Stimulated activated CD4-positive, alpha-beta T cell treated with anti-CD3 and anti-CD28 coated beads, Interleukin-1b, Interleukin-23, amount 100 ng/mL, for 1 hour (primary cell): ENCODE data around the gene KANSL1.
"Not testable (repeated sequence)": the region's sequence is repeated elsewhere in the genome, so short reads cannot be mapped to it uniquely, and the experiment has no call there.

Source experiments
- DNase-seq, 2 donors: peaks; one replicate each; pipeline ENCODE4 v3.0.0-alpha.2; 2020; ENCODE audit warnings: low read depth in 2 of 2

Gene KANSL1

DNA sequence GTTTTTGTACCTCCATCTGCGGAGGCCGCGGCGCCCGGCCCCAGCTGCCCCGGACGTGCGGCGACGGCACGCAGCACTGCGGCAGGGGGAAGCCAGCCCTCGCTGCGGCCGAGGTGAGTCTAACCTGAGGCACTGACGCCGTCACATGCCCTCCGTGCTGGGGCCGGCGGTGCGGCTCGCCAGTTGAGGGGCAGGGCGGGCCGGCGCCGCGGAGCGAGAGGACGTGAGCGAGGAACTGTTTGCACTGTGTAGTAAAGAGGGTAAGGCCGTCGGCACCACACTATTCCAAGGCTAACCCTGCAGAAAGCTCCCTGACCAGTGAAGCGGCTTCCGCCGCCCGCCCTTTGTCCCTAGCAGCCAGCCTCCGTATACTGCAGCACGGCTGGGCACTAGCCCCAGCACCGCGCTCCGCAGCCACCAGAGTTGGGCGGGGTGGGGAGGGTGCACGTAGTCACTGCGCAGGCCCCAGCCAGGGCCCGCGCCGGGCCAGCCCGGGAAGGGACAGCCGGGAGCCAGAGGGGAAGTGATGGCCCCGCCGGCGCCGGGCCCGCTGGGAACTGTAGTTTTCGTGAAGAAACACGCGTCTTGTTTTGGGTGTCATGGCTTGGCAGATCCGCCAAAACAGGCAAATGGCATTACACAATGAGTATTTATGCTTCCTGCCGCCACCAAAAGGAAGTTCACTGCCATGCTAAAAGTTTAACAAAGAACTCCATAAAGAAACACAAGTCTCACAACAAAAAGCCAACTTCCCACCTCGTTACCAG is 580 bp upstream of the KANSL1 start:
- peak; percentile 87 to 89 for DNase-seq

- peak; percentile 10 to 44 for DNase-seq
Measured at GRCh38 chr17:46192439-46193150, 634 bp downstream of the KANSL1 start.

DNA sequence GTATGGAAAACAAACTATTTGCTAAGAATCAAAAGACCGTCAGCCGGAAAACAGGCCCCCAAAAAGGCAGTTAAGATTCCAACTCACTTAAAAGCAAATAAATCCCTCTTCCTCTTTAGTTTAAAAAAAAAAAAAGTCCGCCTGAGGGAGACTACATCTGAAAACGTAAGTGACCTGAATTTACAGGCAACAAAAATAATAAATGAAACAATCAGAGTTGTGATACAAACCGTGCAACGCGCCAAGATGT is 1.1 kb downstream of the KANSL1 start:
- DNase-seq: no peak

DNA sequence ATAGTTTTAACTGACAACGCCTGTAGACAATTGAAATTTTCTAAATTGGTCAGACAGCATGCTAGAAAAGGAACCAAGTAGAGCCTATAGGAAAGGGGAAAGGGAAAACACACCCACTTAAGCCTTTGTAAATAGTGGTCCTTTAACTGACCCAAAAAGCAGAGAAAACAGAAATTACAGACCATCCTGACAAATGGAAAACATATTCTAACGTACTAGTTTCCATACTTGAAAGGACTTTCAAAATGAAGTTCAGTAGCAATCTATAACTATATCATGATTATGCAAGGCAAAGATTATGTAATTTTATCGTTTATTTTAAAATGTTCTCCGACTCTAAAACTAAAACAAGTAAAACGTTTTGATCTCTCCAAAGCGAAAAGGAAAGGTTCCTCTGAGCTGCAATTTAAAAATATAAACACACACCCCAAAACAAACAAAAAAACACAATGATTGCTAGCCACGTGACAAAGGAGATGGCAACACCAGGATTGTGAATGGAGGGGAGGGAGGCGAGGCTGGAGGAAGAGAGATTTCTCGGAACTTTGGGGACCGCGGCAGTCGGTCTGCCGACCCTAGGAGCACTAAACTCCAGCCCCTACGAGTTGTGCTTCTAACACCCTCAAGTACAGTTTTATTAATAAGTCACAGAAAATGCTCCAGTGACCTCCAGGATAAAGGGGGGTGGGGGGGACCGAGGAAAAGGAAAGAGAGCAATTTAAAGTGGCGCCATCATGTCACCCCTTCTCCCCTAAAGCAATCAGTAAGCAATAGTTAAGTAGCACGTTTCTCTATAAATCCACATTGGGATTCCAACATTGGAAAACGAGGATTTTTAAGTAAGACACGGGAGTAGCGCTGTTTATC is 1.7 kb downstream of the KANSL1 start:
- DNase-seq: no peak

GRCh38 chr17:46190763-46191162 is 2.5 kb downstream of the KANSL1 start:
- DNase-seq: no peak

- not testable (repeated sequence) for DNase-seq
Measured at GRCh38 chr17:46186827-46187235, 6.4 kb downstream of the KANSL1 start.

GRCh38 chr17:46184696-46185095 is 8.5 kb downstream of the KANSL1 start:
- no peak for DNase-seq

DNA sequence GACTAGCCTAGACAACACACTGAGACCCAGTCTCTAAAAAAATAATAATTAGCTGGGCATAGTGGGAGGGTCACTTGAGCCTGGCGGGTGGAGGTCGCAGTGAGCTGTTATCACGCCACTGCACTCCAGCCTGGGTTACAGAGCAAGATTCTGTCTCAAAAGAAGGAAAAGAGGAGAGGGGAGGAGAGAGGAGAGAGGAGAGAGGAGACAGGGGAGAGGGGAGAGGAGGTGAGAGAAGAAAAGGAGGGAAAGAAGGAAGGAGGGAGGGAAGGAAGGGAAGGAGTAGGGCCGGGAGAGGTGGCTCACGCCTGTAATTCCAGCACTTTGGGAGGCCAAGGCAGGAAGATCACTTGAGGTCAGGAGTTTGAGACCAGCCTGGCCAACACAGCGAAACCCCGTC is 9.8 kb downstream of the KANSL1 start:
- not testable (repeated sequence) for DNase-seq

- no peak for DNase-seq
Measured at GRCh38 chr17:46182961-46183360, 10.3 kb downstream of the KANSL1 start.

- no peak for DNase-seq
Measured at GRCh38 chr17:46181940-46182339, 11.3 kb downstream of the KANSL1 start.

- not testable (repeated sequence) for DNase-seq
Measured at GRCh38 chr17:46181316-46181715, 11.9 kb downstream of the KANSL1 start.

GRCh38 chr17:46180892-46181274 is 12.3 kb downstream of the KANSL1 start:
- DNase-seq: no peak

GRCh38 chr17:46180185-46180891 is 12.9 kb downstream of the KANSL1 start:
- not testable (repeated sequence) for DNase-seq

- no peak for DNase-seq
Measured at GRCh38 chr17:46179375-46179999, 13.7 kb downstream of the KANSL1 start.

- DNase-seq: no peak
Measured at GRCh38 chr17:46178550-46179214, 14.5 kb downstream of the KANSL1 start.

- DNase-seq: no peak
Measured at GRCh38 chr17:46176975-46177374, 16.3 kb downstream of the KANSL1 start.

- DNase-seq: no peak
Measured at GRCh38 chr17:46175891-46176290, 17.3 kb downstream of the KANSL1 start.

- no peak for DNase-seq
Measured at GRCh38 chr17:46173153-46173552, 20.1 kb downstream of the KANSL1 start.

DNA sequence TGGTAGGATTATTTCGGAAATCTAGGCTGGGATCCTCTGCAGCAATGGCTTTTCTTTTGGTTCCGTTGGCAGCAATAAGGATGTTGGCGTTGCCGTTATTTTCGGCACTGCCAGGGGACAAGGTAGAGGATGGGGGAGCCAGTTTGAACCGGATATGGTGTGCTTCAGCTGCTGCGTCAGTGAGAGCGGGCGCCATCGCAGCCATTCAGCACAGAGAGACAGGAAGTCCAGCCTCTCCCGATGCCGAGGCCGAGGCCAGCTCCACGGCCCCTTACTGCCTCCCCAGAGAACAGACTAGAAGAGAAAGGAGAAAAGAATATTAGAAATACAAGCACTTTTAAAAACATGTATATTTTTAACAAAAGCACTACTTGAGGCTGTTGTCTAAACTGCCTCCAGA is 21.3 kb downstream of the KANSL1 start:
- no peak for DNase-seq

- no peak for DNase-seq
Measured at GRCh38 chr17:46170639-46171429, 22.4 kb downstream of the KANSL1 start.
